HCT116 (cell line): Measurements from ENCODE around the gene FCER2. TPM values are rescaled to one million over a fixed set of nuclear protein-coding genes. Genes with fewer than 3 reads are reported as not detected.

ENCODE experiments used
- ATAC-seq: fragments of 200-7000 bp; cut with Tn5 transposase; 2 replicates; pipeline ENCODE4 v1.9.1; 2020; ENCODE audit warnings: mild to moderate bottlenecking, moderate library complexity
- BruUV-seq: library from RNA; stranded (reverse); fragments of 400-500 nt; replicated peaks from 2 replicates; lab custom pipeline; 2021; lab: Mats Ljungman, UMichigan
- CTCF ChIA-PET: fragments of 300-600 bp; sonication (Branson Sonifier 250); formaldehyde crosslinking; loops from one replicate; lab custom pipeline; 2021; ENCODE audit warnings: antibody characterized with exemption; lab: Charles Lee
- POLR2A ChIA-PET: fragments of 300-600, 350-600 bp; sonication (Branson Sonifier 250); formaldehyde crosslinking; loops from one replicate; lab custom pipeline; 2021; ENCODE audit warnings: antibody characterized with exemption; lab: Charles Lee
- RAD21 ChIA-PET, 2 experiments: fragments of 300-600 bp; sonication (Branson Sonifier 250); formaldehyde crosslinking; loops; one replicate each; lab custom pipeline; 2023; ENCODE audit warnings: low total read pairs in 2 of 2; ENCODE audit not compliant: uncharacterized antibody in 2 of 2, unreplicated experiment in 2 of 2, low non-redundant PET in 1 of 2; lab: Charles Lee
- DNase-seq: peaks from one replicate; pipeline ENCODE4 v3.0.0-alpha.2; 2010; ENCODE audit warnings: low read depth, low spot score
- H2AFZ ChIP-seq: fragments of 200-600 bp; shearing (Covaris generic), sonication (generic); 2 replicates; pipeline ENCODE4 v1.6.1; 2017; ENCODE audit warnings: low read depth, mixed run types, mixed read lengths, antibody characterized with exemption, low read length; ENCODE audit not compliant: poor library complexity, severe bottlenecking
- H3K27ac ChIP-seq: 2 replicates; pipeline ENCODE4 v1.5.1; 2012; ENCODE audit warnings: low read depth, low read length
- H3K27me3 ChIP-seq: fragments of 200-600 bp; sonication (generic); 2 replicates; pipeline ENCODE4 v1.6.1; 2016; ENCODE audit warnings: mixed run types, low read length, mixed read lengths; ENCODE audit not compliant: insufficient read depth
- H3K36me3 ChIP-seq, 2 experiments: fragments of 200-500 bp in 1 of 2; fragments of 200-600 bp in 1 of 2; sonication (Bioruptor generic) in 1 of 2; sonication (generic) in 1 of 2; 2 replicates each; pipeline versions ENCODE4 v1.5.1 to v1.6.1; 2014 to 2016; ENCODE audit warnings: low read length in 2 of 2, inconsistent platforms in 1 of 2, mixed read lengths in 1 of 2, mixed run types in 1 of 2; ENCODE audit not compliant: insufficient read depth in 2 of 2, control insufficient read depth in 1 of 2
- H3K4me1 ChIP-seq, 2 experiments: fragments of 200-600 bp in 1 of 2; sonication (generic) in 1 of 2; 2 replicates each; pipeline versions ENCODE4 v1.5.1 to v1.6.1; 2012 to 2017; ENCODE audit warnings: low read length in 2 of 2, inconsistent platforms in 1 of 2, mild to moderate bottlenecking in 1 of 2, mixed read lengths in 1 of 2, mixed run types in 1 of 2, moderate library complexity in 1 of 2; ENCODE audit not compliant: insufficient read depth in 2 of 2, control insufficient read depth in 1 of 2
- H3K4me2 ChIP-seq: fragments of 200-600 bp; sonication (generic); 2 replicates; pipeline ENCODE4 v1.6.1; 2017; ENCODE audit warnings: mixed run types, low read length, mixed read lengths
- H3K4me3 ChIP-seq, 2 experiments: fragments of 200-600 bp in 1 of 2; sonication (generic) in 1 of 2; replicated peaks in 1 of 2; 2 replicates each; pipeline ENCODE4 v1.5.1; 2011 to 2016; ENCODE audit warnings: low read length in 2 of 2, control low read depth in 1 of 2, low read depth in 1 of 2, mild to moderate bottlenecking in 1 of 2, mixed read lengths in 1 of 2, mixed run types in 1 of 2
- H3K79me2 ChIP-seq: fragments of 200-600 bp; sonication (generic); 2 replicates; pipeline ENCODE4 v1.6.1; 2017; ENCODE audit warnings: mild to moderate bottlenecking, mixed run types, low read length, moderate library complexity, mixed read lengths; ENCODE audit not compliant: insufficient read depth
- H3K9ac ChIP-seq: fragments of 200-600 bp; sonication (generic); 2 replicates; pipeline ENCODE4 v1.6.1; 2016; ENCODE audit warnings: low read length, mixed read lengths
- H3K9me2 ChIP-seq: fragments of 200-600 bp; sonication (generic), shearing (Covaris generic); 2 replicates; pipeline ENCODE4 v1.6.1; 2017; ENCODE audit warnings: mixed run types, mild to moderate bottlenecking, moderate library complexity; ENCODE audit not compliant: insufficient read depth
- H3K9me3 ChIP-seq, 2 experiments: fragments of 200-500 bp in 1 of 2; fragments of 200-600 bp in 1 of 2; sonication (Bioruptor generic) in 1 of 2; sonication (generic) in 1 of 2; 2 replicates each; pipeline ENCODE4 v1.6.1; 2014 to 2017; ENCODE audit warnings: low read length in 2 of 2, mixed read lengths in 2 of 2, inconsistent platforms in 1 of 2, low read depth in 1 of 2, mild to moderate bottlenecking in 1 of 2, mixed run types in 1 of 2, moderate library complexity in 1 of 2; ENCODE audit not compliant: control insufficient read depth in 1 of 2, insufficient read depth in 1 of 2
- H4K20me1 ChIP-seq: fragments of 200-600 bp; sonication (generic), shearing (Covaris generic); 2 replicates; pipeline ENCODE4 v1.6.1; 2017; ENCODE audit warnings: mixed run types, mild to moderate bottlenecking, moderate library complexity; ENCODE audit not compliant: insufficient read depth
- ATF3 ChIP-seq: IDR thresholded peaks from 2 replicates; pipeline ENCODE4 v1.6.1; 2012
- CBX3 ChIP-seq: IDR thresholded peaks from 2 replicates; pipeline ENCODE4 v1.6.1; 2012; ENCODE audit warnings: low read depth
- CTCF ChIP-seq, 3 experiments: fragments of 200-600 bp in 1 of 3; sonication (generic) in 1 of 3; IDR thresholded peaks in 2 of 3; conservative IDR thresholded peaks in 1 of 3; 2 replicates each; pipeline ENCODE4 v1.5.1; 2012 to 2017; ENCODE audit warnings: low read depth in 2 of 3, low read length in 2 of 3, antibody characterized with exemption in 1 of 3, borderline replicate concordance in 1 of 3, control low read depth in 1 of 3, mild to moderate bottlenecking in 1 of 3, mixed read lengths in 1 of 3, mixed run types in 1 of 3, moderate library complexity in 1 of 3; ENCODE audit not compliant: insufficient read depth in 1 of 3
- EGR1 ChIP-seq: IDR thresholded peaks from 2 replicates; pipeline ENCODE4 v1.6.1; 2012; ENCODE audit warnings: low read depth
- ELF1 ChIP-seq: IDR thresholded peaks from 2 replicates; pipeline ENCODE4 v1.6.1; 2012; ENCODE audit warnings: low read depth, borderline replicate concordance
- EZH2 ChIP-seq: fragments of 200-600 bp; sonication (generic); IDR thresholded peaks from 2 replicates; pipeline ENCODE4 v1.6.1; 2017; ENCODE audit warnings: antibody characterized with exemption, mixed run types
- EZH2phosphoT487 ChIP-seq: fragments of 200-600 bp; IDR thresholded peaks from 2 replicates; pipeline ENCODE4 v1.6.1; 2018; ENCODE audit warnings: antibody characterized with exemption, borderline replicate concordance
- FOSL1 ChIP-seq: IDR thresholded peaks from 2 replicates; pipeline ENCODE4 v1.6.1; 2012; ENCODE audit warnings: low read depth
- JUND ChIP-seq: IDR thresholded peaks from 2 replicates; pipeline ENCODE4 v1.6.1; 2012
- MAX ChIP-seq: IDR thresholded peaks from 2 replicates; pipeline ENCODE4 v1.6.1; 2012
- POLR2AphosphoS5 ChIP-seq: IDR thresholded peaks from 2 replicates; pipeline ENCODE4 v1.6.1; 2011; ENCODE audit warnings: mild to moderate bottlenecking, low read depth, low read length, moderate library complexity
- RAD21 ChIP-seq: IDR thresholded peaks from 2 replicates; pipeline ENCODE4 v1.6.1; 2012; ENCODE audit warnings: low read depth, mild to moderate bottlenecking
- REST ChIP-seq: IDR thresholded peaks from 2 replicates; pipeline ENCODE4 v1.6.1; 2012; ENCODE audit warnings: low read depth
- SIN3A ChIP-seq: IDR thresholded peaks from 2 replicates; pipeline ENCODE4 v1.6.1; 2012; ENCODE audit warnings: low read depth
- SRF ChIP-seq: IDR thresholded peaks from 2 replicates; pipeline ENCODE4 v1.6.1; 2012; ENCODE audit warnings: low read depth
- YY1 ChIP-seq: IDR thresholded peaks from 2 replicates; pipeline ENCODE4 v1.6.1; 2011; ENCODE audit warnings: low read length, low read depth, moderate library complexity, mild to moderate bottlenecking; ENCODE audit not compliant: insufficient replicate concordance; ENCODE audit errors: extremely low read depth
- ZBTB33 ChIP-seq: IDR thresholded peaks from 2 replicates; pipeline ENCODE4 v1.6.1; 2011; ENCODE audit warnings: mild to moderate bottlenecking, low read length, moderate library complexity; ENCODE audit not compliant: insufficient replicate concordance; ENCODE audit errors: extremely low read depth
- ZNF274 ChIP-seq: fragments of 200-500 bp; sonication (Bioruptor generic); IDR thresholded peaks from 2 replicates; pipeline ENCODE4 v1.6.1; 2014; ENCODE audit warnings: mild to moderate bottlenecking, low read depth, low read length, inconsistent platforms
- intact Hi-C: fragments of 100-400 bp; cut with micrococcal nuclease; formaldehyde crosslinking; loops from 2 replicates; pipeline ENCODE4 v1.10.0; 2022
- total RNA-seq: library from RNA; stranded (reverse); gene quantifications from one replicate; pipeline ENCODE4 v1.2.1, GENCODE V29; 2021; ENCODE audit not compliant: unreplicated experiment

The FCER2 gene
- total RNA-seq, 1 experiment from 2014 or later = 0.20 TPM

- H3K9me2 ChIP-seq = no peaks in the 10 kb centered on the region
- H3K79me2 ChIP-seq = no peaks in the 10 kb centered on the region
- intact Hi-C loops = no loop called here
- no peaks in the 10 kb centered on the region for H3K4me1 ChIP-seq
- H3K9ac ChIP-seq = no peak overlapping the region
- no peak for TF ChIP-seq MAX
- no peak for TF ChIP-seq EGR1
- no peak for TF ChIP-seq JUND
- no peak for TF ChIP-seq POLR2AphosphoS5
- no peak for TF ChIP-seq SRF
- TF ChIP-seq EZH2phosphoT487 = no peak
- TF ChIP-seq ELF1 = no peak
- no peak for TF ChIP-seq CBX3
- TF ChIP-seq ZNF274 = no peak
- TF ChIP-seq FOSL1 = no peak
- no peak for TF ChIP-seq REST
- TF ChIP-seq YY1 = no peak
- no peak for TF ChIP-seq CTCF (IDR thresholded peaks at IDR 0.05 in 2 of 3, conservative IDR thresholded peaks at IDR 0.05 in 1 of 3; ENCODE audit: borderline replicate concordance in 1 of 3, insufficient read depth in 1 of 3, low read depth in 2 of 3, low read length in 2 of 3)
- no peak for TF ChIP-seq EZH2
- no peak for TF ChIP-seq ATF3
- TF ChIP-seq ZBTB33 = no peak
- TF ChIP-seq SIN3A = no peak
- no peak for TF ChIP-seq RAD21
- H3K27ac ChIP-seq = no peak overlapping the region
- H3K4me2 ChIP-seq = no peak overlapping the region
- no peak for ATAC-seq
- peaks cover 25% of the 10 kb centered on the region for H3K27me3 ChIP-seq
- BruUV-seq = no TSS peak
- ChIA-PET CTCF (no interaction called here), RAD21 (no interaction called here), POLR2A (no interaction called here)
- H4K20me1 ChIP-seq = no peaks in the 10 kb centered on the region
- H3K9me3 ChIP-seq = no peaks in the 10 kb centered on the region
- H3K4me3 ChIP-seq = no peak overlapping the region
- no peak overlapping the region for H2AFZ ChIP-seq
- no peak for DNase-seq
- no peaks in the 10 kb centered on the region for H3K36me3 ChIP-seq
These were observed 31.4 kb upstream of the FCER2 start for GRCh38 chr19:7733376-7733775.
